ENCODE results near the gene LAIR1. TPM values are rescaled to one million over a fixed set of nuclear protein-coding genes. Genes with fewer than 3 reads are reported as not detected.

LAIR1 gene
- total RNA-seq = 176 TPM
- long read RNA-seq, full-length matches to known transcripts = 124 of 221 reads
- long read RNA-seq, partial matches to known transcripts = 26 of 221 reads
- long read RNA-seq, other reads (novel, unspliced or antisense) = 71 of 221 reads

GRCh38 chr19:54364775-54365257 is at the start of gene LAIR1:
LAIR1 (minus strand) TSS chr19:54364931; CDS start chr19:54364804, 127 bp downstream.
- H3K27ac ChIP-seq = peak within 1 kb of the TSS; percentile 80
- H3K4me3 ChIP-seq = peak within 1 kb of the TSS; percentile 47
- intact Hi-C loops (cut with DNase I) = no loop called here
- H3K4me1 ChIP-seq = no peaks in the 10 kb centered on the region
- DNase-seq (peak; percentile 74), ATAC-seq (peak; percentile 77 to 84)
- H3K27me3 ChIP-seq (ENCODE audit: low read depth) = no peaks in the 10 kb centered on the region
- no peak for TF ChIP-seq CTCF (IDR thresholded peaks at IDR 0.05)
- H3K36me3 ChIP-seq = no peaks in the 10 kb centered on the region
- H3K9me3 ChIP-seq = no peaks in the 10 kb centered on the region

- ATAC-seq = no peak
- H3K27me3 ChIP-seq (ENCODE audit: low read depth) = peaks cover 45% of the 10 kb centered on the region
Observed at GRCh38 chr19:54414156-54414555, 49.4 kb upstream of the LAIR1 start.

GRCh38 chr19:54412877-54413276 is 48.1 kb upstream of the LAIR1 start:
- no peak overlapping the region for H3K4me3 ChIP-seq
- DNase-seq (no peak), ATAC-seq (no peak)
- H3K36me3 ChIP-seq = no peaks in the 10 kb centered on the region
- H3K27me3 ChIP-seq (ENCODE audit: low read depth) = peaks cover 39% of the 10 kb centered on the region
- H3K27ac ChIP-seq = no peak overlapping the region
- H3K4me1 ChIP-seq = peaks cover 2% of the 10 kb centered on the region
- intact Hi-C loops (cut with DNase I) = no loop called here
- no peaks in the 10 kb centered on the region for H3K9me3 ChIP-seq
- no peak for TF ChIP-seq CTCF (IDR thresholded peaks at IDR 0.05)

More at GRCh38 chr19:54414156-54414555, 49.4 kb upstream of the LAIR1 start:
- TF ChIP-seq CTCF (IDR thresholded peaks at IDR 0.05) = no peak
- Histone ChIP-seq H3K36me3 (no peaks in the 10 kb centered on the region), H3K9me3 (no peaks in the 10 kb centered on the region), H3K27ac (no peak overlapping the region), H3K4me1 (peaks cover 9% of the 10 kb centered on the region), H3K4me3 (no peak overlapping the region)
- intact Hi-C loops (cut with DNase I) = no loop called here
- no peak for DNase-seq

GRCh38 chr19:54411033-54411432 is 46.3 kb upstream of the LAIR1 start:
- DNase-seq (no peak), ATAC-seq (no peak)
- Histone ChIP-seq H3K4me1 (no peaks in the 10 kb centered on the region), H3K27ac (no peak overlapping the region), H3K4me3 (no peak overlapping the region), H3K27me3 (ENCODE audit: low read depth) (peaks cover 26% of the 10 kb centered on the region), H3K36me3 (no peaks in the 10 kb centered on the region), H3K9me3 (no peaks in the 10 kb centered on the region)
- intact Hi-C loops (cut with DNase I) = no loop called here
- TF ChIP-seq CTCF (IDR thresholded peaks at IDR 0.05) = no peak

- Histone ChIP-seq H3K36me3 (no peaks in the 10 kb centered on the region), H3K9me3 (no peaks in the 10 kb centered on the region), H3K27me3 (ENCODE audit: low read depth) (peaks cover 7% of the 10 kb centered on the region), H3K4me3 (no peak overlapping the region), H3K27ac (no peak overlapping the region), H3K4me1 (no peaks in the 10 kb centered on the region)
- no peak for TF ChIP-seq CTCF (IDR thresholded peaks at IDR 0.05)
- no peak for DNase-seq
- no peak for ATAC-seq
- intact Hi-C loops (cut with DNase I) = no loop called here
Observed at GRCh38 chr19:54408456-54409026, 43.8 kb upstream of the LAIR1 start.

All from lower lobe of right lung (tissue), 2 donors.